Islet of Langerhans (tissue), 1 donor: Measurements from ENCODE around the gene OXGR1.
"Not testable (repeated sequence)": the region's sequence is repeated elsewhere in the genome, so short reads cannot be mapped to it uniquely, and the experiment has no call there.

Source experiments
- FAIRE-seq: peaks from one replicate; lab custom pipeline; 2011; peaks lifted over from hg19 to GRCh38; lab: Jason Lieb, UNC

OXGR1 gene

DNA sequence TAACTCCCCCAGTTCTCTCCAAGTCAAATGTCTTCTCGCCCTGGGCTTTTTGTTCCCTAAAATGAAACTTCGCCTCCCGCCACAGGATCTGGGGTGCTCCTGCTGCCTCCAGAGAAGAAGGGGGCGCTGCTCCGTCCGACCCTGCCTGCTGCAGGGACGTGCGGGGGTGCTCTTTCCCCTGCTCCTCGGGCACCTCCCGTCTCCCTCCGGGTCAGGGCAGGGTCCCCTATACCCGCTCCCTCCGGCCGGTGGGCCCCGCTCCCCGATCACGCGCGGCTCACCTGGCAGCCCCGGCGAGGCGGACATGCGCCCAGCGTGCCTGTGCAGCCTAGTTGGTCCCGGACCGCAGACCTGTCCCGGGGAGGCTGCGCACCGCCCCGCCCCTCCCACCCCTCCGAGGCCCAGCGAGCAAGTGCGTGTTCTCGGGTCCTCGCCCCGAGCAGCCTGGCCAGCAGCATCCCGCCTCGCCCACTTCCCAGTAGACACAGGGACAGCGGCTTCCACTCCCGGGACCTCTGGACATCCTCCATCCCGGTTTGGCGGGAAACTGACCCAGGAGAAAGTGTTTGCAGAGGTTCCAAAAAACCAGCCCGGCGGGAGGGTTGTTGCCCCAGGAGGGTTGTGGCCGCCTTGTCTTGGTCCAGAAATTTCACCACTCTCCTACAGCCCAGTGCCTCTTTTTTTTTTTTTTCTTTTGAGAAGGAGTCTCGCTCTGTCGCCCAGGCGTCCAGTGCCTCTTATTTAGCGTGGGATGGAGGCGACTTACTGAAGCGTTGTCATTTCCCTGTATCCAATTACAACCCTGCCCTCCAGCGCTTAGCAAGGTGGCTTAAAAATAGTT is at the start of gene OXGR1:
Gene OXGR1 (minus strand): TSS at position 460 of the 841 bp plus-strand sequence. CDS start 6,717 bp downstream, outside the sequence.
- FAIRE-seq, result no peak

DNA sequence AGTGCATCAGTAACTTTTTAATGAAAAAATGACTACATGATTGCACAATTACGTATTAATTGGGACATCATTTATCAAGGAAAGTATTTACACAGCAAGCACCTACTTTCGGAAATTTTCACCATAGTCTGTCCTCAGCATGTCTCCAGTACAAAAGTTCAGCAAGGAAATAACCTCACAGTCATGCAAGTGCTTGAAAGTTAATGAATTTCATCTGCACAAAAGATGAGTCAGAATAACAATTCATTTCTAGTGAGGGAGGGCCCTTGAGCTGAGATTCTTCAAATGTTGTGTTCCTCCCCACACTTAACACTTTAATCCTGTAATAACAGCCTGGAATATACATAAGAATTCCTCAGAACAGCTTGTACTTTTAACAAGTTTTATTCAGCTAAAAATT is 49.0 kb upstream of the OXGR1 start:
- no peak for FAIRE-seq

DNA sequence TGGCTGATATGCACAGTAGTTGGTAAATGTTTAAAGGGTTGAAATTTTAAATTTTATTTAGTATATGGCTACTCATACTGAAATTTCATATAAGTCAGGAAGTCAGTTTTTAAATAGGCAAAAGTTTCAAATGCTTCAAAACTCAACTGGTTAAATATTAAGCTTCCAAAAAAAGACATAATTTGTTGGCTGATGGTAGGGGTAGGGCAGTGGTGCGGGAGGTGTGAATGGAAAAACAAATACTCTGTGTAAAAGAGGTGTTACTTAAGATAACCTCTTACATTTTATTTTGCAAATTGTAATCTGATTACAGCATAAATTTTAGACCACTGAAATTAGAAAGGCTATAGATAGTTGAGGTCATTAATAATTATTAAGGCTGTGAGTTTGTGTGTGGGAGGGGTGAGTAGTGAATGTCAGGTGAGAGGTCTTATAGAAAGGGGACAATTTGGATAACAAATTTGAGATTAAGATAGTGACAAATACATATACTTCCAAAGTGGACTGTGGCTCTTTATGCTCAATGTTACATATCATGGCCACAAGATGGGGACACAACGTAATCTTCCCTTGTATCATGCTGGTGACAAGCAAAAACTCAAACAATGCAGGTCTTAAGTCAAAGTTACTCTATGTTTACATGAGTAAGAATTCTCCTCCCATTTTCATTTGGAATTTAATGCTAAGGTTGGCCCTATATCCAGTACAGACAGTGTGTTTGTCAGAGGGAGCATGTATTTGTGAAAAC is 36.6 kb upstream of the OXGR1 start:
- FAIRE-seq, result peak; percentile 9

DNA sequence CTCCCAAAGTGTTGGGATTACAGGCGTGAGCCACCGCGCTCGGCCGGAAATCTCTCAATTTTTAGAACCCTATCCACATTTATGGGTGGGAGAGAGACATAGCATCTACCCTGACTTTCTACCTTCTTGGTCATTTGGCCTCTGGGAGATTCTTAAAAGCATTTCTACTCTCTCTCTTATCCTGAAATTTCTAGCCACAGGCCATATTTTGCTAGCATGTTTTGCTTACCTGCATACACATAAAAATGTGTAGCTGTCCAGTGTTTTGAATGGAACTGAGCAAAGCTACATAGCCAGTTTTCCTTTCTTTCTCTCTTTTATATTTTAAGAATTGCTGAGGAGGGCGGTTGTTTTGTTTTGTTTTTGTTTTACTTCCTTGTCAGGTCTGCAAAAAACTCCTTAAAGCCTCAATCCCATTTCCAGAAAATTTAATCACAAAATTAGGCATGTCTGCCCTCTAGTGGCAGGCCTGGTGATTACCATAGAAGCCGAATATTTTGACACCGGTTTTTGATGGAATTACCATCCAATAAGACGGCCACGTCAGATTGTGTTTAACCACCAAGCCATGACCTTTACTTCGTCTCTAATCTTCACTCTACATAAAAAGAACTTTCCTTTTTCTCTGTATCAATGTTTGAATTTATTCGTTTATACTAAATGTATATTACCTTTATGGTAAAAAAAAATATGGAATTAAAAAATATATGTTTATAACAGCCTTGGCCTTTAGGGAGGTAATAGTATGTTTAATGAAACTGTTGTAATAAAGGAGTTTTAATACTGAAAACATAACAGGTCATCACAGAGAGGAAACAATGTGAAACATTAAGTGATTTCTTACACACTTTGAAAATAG is 34.4 kb upstream of the OXGR1 start:
- peak; percentile 96 for FAIRE-seq

DNA sequence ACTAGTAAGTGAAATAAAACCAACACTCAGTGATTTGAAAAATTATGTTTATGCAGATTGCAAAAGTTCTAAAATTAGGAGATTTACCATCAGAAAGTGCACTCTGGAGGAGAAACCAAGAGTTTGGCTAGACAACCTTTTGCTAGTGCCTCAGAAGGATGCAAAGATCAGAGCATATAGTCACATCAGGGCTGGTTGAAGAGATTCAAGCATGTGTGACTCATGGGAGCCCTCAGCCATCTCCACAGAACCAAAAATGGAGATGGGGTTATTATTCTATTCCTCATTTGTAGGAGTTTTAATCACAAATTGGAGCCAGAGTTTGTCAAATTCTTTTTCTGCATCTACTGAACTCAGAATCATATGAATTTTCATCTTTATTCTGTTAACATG is 32.9 kb upstream of the OXGR1 start:
- no peak for FAIRE-seq

DNA sequence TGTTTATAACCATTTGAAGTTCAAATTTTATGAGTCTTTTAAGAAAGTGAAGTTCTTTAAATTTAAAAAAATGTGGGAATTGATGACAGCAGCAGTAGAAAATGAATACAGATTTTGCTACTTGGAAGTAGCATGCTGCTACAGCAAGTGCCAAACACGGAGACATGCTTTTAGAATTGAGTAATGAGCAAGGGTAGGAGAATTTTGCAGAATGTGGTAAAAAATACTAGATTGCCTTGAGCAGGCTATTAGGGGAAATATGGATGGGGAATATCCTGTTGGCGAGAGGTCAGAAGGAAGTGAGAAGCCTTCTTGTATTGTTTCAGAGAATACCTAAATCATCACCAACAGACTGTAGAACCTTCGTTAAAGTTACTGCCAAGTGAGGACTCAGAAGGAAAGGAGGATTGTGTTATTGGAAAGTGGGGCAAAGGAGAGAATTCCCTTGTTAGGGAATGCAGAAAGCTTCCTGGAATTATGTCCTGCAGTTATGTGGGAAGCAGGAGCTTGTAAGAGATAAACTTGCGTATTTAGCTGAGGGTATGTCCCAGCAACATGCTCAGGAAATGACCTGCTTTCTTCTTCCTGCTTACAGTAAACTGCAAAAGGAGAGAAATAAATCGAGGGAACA is 32.4 kb upstream of the OXGR1 start:
- FAIRE-seq, result no peak

DNA sequence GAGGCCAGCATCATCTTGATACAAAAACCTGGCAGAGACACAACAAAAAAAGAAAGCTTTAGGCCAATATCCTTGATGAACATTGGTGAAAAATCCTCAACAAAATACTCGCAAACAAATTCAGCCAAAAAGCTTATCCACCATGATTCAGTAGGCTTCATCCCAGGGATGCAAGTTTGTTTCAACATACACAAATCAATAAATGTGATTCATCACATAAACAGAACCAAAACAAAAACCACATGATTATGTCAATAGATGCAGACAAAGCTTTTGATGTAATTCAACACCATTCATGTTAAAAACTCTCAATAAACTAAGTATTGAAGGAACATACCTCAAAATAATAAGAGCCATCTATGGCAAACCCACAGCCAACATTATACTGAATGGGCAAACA is 29.5 kb upstream of the OXGR1 start:
- not testable (repeated sequence) for FAIRE-seq

DNA sequence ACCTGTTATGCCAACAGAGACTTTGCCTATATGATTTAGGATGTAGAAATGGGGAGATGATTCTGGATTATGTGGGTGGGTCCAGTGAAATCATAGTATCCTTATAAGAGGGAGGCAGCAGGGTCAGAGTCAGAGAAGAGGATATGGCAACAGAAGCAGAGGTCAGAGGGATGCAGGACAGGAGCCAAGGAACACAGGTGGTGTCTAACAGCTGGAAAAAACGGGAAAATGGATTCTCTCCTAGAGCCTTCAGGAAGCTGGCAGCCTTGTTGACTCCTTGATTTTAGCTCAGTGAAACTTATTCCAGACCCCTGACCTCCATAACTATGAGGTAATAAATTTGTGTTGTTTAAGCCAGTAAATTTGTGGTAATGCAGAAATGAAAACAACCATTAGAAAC is 28.8 kb upstream of the OXGR1 start:
- FAIRE-seq, result no peak

DNA sequence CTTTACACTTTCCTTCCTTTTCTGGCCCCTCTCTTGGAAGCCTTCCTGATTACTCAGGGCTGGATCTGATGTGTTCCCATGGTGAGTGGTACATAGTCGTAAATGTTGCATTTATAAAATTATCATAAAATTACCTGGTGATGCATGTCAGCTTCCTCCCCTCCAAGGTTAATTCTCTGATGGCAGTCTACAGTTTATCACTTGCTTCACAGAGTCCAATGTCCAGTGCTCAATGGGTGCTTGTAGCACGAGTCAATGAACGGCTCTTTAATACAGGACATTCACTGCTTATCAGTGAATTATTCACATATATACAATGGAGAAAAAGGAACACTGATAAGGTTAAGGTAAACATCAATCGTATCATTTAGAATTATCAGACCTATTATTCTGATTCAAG is 27.0 kb upstream of the OXGR1 start:
- peak; percentile 94 for FAIRE-seq

DNA sequence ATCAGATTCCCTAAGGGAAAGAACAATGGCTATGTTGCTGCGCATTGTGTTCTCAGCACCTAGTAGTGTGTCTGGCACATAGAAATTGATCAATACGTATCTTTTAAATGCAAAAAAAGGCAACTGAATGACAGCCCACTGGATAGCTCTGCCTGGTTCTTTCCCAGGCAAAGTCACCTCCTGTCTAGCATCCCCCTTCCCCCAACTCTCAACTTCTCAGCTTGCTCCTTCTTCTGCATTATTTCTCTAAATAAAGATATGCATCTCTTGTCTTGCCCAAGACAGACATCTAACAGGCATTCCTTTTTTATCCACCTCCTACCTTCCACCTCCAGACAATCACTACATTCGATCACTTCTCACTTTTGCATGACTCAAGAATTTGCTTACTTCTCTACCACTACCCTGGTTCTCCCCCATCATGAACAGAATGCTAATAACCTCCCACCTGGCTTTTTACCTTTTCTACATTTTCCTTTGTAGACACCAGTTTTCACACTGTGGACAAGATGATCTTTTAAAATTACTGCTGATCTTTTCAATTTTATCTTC is 26.5 kb upstream of the OXGR1 start:
- FAIRE-seq, result no peak

DNA sequence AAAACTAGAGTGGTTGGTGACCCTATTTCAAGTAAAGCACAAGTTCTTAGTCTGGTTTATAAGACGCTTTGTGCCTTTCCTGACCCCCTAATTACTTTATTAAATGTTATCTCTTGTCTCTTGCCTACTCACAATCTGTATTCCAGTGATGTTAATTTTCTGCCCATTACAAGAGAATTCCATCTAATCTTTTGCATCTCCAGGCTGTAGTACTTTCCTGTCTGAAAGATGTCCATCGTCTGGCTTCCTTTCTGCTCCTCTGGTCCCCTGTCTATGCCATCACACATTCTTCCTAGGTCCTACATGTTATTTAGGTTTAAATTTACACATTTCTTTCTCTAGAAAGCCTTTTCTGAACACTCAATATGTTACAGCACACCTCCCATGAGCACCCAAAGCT is 25.9 kb upstream of the OXGR1 start:
- FAIRE-seq, result no peak

DNA sequence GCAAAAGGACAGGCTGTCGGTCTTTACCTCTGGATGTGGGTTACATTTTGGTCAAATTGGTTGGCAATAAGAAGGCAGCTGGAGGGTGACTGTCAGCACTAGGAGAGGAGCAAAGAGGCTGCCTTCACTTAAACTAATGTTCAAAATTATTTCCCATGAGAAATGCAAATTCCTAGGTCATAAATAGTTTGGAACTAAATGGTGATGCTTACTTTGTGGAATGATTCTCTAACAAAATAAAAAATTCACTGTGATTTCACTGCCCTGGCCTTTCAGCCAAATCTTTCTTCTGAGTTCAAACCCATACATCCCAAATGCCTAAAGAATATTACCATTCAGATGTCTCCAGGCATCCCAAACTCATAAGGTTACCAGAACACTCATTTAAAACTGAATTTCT is 25.0 kb upstream of the OXGR1 start:
- no peak for FAIRE-seq

DNA sequence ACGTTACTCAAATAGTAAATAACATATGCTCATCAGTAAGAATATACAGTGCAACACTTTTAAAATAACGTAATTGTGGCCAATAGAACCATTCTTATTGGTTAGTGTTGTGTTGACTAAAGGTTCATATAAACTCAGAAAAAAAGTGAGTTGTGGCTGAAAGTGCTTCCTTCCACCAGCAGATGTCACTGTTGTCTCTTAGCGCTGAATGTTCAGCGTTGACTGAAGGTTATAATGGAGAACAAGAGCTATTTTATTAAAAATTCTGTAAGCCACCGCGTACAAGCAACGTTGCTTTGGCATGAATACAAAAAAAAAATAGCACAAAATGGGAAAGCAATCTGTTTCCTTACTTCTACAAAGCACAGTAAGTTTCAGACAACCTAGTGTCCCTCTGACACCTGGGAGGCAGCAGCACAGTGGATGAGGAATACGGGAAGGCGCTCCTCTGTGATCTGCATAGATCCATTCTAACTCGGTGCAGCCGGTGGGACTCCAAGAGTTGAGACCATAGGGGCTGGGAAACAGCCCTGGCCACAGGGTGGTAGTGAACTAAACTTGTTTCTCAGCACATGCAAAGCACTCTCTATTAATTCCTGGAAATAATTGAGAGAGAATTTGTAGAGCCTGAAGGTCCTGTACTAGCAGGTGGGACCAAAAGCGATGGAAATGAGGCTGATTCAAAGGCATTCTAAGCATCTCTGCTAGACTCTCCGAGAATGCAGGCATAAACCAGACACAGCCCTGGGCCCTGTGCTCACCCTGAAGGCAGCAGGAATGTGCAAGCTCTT is 23.9 kb upstream of the OXGR1 start:
- FAIRE-seq, result peak; percentile 96

DNA sequence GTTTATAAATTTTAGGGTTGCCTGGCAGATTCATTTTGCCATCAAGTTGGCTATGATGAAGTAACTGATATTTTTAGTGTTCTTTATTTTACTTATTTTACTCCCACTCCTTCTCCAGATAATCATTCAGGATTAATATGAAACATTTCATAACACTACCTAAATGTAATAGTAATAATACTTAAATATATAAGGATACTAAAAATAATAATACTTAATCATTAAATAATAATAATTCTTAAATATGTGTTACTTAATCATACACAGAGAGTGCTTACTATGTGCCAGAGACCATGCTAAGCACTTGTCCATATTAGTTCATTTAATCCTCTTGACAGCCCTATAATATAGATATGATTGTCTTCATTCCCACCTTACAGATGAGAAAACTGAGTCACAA is 23.0 kb upstream of the OXGR1 start:
- no peak for FAIRE-seq

DNA sequence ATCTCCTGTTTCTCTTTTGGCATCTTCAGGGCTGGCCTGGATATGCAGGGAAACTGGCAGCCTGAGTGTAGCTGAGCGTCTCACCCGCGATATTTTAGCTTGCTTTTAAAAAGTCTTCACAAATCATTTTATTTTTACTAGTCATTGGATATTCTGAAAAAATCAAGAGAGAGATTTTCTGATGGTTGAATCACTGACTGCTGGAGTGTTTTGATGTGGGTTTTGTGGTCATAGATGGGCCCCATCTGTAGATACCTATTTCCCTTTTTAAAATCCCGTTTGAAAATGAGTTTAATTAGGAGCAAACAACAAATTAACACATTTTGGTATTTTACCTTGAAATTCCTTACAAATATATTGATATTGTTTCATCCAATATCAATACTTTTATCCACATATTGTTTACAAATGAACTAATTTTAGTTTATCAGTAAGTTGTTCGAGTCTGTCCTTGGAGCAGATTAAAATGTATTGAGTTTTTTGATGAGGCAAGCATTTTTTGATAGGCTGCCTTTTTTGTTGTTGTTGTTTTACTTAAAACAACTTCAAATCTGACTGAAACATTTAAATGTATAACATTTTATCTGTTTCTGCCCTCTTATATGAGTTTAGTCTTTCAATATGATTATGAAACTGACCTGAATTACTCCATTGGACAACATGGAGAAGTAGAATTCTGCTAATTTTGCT is 21.5 kb upstream of the OXGR1 start:
- FAIRE-seq, result peak; percentile 55

DNA sequence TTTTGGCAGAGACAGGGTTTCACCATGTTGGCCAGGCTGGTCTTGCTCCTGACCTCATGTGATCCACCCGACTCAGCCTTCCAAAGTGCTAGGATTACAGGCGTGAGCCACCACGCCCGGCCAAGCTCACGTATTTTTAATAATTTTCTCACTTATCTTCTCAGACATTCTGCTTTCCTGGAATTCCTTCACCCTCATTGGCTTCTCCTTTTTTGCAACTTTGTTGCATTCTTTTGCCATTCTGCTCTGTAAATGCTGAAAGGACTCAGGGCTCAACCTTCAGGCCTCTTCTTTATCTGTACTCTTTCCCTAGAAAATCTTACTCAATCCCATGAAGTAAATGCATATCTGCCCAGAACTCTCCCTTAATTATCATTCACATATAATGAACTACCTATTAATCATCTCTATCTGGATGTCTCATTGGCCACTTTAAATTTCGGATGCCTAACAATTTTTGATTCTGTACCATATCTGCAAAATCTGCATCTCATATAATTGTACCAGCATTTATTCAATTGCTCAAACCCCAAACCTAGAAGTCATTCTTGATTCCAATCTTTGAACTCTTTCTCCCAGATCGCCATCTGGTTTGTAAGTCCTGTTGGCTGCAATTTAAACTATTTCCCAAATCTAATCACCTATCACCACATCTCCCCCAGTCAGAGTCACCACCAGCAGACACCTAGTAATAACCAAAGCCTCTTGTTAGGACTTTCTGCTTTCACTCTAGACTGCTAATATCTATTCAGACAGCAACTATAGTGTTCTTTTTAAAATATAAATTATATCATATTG is 18.2 kb upstream of the OXGR1 start:
- no peak for FAIRE-seq

DNA sequence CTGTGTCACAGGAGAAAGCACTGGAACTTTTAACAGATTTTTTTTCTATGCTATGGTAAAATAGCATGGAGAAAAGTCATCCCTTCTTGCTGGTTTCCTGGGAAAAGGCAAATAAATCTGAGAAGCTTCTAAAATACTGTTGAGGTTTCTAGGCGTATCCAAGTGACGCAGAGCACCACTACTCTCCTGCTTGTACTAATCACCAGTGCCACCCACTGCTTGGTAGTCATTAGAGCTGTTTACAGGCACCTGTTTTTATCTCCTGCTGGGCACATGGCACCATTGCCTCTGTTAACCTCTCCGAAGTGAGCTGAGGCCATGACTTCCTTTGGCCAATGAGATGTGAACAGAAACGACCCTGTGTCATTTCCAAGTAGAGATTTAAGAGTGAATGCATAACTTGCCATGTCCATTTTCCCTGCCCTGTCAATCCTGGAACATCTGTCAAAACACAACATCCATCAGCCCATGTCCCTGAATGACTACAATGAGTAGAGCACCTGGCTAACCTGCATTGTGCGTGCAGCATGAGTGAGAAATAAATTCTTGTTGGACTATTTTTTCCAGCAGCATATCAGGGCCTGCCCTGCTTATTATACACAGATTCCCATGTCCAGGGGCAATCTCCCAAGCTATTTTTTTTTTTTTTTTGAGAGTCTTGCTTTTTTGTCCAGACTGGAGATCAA is 17.3 kb upstream of the OXGR1 start:
- peak; percentile 99 for FAIRE-seq

DNA sequence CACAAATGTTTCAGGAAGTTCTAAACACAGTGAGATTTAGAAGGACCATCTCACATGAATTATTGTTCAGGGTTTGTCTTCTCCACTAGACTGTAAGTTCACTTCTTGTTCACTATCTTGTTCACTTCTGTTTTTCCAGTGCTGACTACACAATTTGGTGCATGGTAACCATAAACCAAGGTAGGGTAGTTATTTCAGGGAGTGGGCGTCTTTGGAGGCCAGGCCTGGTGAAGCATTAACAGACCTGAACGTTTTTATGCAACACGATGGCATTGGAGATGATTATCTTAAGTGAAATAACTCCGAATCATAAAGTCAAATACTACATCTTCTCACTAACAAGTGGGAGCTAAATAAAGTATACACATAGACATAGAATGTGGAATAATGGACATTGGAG is 14.4 kb upstream of the OXGR1 start:
- no peak for FAIRE-seq
